Esophagus muscularis mucosa (tissue), 3 donors: ENCODE measurements around the gene DYNC1LI1.

ENCODE experiments used
- CTCF ChIP-seq, 3 experiments: fragments of 200-600 bp in 2 of 3; fragments of 450-650 bp in 1 of 3; sonication (generic) in 2 of 3; IDR thresholded peaks; one replicate each; pipeline ENCODE4 v1.5.1; 2017 to 2019; ENCODE audit warnings: antibody characterized with exemption in 3 of 3, mild to moderate bottlenecking in 2 of 3, moderate library complexity in 1 of 3
- POLR2A ChIP-seq: fragments of 450-650 bp; IDR thresholded peaks from one replicate; pipeline ENCODE4 v1.6.1; 2017; ENCODE audit warnings: antibody characterized with exemption, moderate library complexity, mild to moderate bottlenecking, low read depth
- POLR2AphosphoS5 ChIP-seq, 2 donors: sonication (generic); formaldehyde crosslinking; IDR thresholded peaks; one replicate each; pipeline ENCODE4 v1.6.1; 2017; ENCODE audit warnings: antibody characterized with exemption in 2 of 2

GRCh38 chr3:32508711-32509110 is 61.9 kb downstream of the DYNC1LI1 start:
- TF ChIP-seq CTCF (IDR thresholded peaks at IDR 0.05) (no peak), POLR2A (no peak), POLR2AphosphoS5 (IDR thresholded peaks at IDR 0.05) (no peak)
